ENCODE results near the gene RAB3GAP1.
"Not testable (repeated sequence)": the region's sequence is repeated elsewhere in the genome, so short reads cannot be mapped to it uniquely, and the experiment has no call there.

The RAB3GAP1 gene

DNA sequence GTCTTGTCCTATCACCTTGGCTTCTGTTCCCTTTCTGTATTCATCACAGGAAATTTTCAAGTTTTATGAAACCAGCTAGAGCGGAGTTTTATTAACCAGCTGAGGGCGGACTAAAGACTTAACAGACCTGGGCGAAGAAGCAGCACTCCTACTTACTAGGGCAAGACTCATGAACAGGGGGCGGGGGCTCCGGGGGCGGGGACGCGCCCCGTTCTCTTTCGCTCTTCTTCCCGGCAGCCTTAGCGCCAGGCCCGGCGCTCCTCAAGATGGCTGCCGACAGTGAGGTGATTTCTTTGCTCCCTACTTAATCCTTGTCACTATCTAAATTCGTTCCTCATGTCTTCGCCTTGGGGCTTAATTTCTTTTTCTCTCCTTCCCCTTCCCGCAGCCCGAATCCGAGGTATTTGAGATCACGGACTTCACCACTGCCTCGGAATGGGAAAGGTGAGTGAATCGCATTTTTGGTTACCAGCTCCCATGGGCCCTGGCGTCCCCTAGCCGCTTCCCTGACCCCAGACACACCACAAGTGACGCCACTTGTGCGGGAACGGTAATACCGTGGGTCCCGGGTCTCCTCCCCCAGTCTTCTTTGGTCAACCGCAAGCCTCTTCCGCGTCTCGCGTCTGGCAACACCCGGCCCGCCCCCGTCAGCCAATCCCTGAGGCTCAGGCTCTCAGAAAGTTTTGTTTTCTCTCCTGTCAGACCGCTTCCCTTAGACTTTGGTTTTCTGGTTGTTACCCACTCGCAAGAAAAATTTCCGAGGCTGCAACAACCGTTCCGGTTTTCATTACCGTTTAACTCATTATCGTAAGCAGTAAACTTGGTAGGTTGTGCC is at the start of gene RAB3GAP1:
TSS of gene RAB3GAP1 (plus strand) at position 251 of the 835 bp plus-strand sequence. CDS start at position 267, 16 bp downstream.
- DNase-seq (ENCODE audit: low spot score), result peak; percentile 70

DNA sequence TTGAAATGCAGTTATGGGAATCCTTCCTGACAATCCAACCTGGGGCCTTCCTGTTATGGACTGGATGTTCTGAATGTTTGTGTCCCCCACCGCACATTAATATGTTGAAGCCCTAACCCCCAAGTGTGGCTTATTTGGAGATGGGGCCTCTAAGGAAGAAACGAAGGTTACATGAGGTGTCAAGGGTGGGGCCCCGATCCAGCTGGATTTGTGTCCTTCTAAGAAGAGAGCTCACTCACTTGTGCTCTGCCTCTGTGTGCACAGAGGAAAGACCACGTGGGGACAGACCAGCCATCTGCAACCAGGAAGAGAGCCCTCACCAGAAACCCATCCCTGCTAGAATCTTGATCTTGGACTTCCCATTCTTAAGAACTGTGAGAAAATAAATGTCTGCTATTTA is 49.3 kb upstream of the RAB3GAP1 start:
- no peak for DNase-seq (ENCODE audit: low spot score)

DNA sequence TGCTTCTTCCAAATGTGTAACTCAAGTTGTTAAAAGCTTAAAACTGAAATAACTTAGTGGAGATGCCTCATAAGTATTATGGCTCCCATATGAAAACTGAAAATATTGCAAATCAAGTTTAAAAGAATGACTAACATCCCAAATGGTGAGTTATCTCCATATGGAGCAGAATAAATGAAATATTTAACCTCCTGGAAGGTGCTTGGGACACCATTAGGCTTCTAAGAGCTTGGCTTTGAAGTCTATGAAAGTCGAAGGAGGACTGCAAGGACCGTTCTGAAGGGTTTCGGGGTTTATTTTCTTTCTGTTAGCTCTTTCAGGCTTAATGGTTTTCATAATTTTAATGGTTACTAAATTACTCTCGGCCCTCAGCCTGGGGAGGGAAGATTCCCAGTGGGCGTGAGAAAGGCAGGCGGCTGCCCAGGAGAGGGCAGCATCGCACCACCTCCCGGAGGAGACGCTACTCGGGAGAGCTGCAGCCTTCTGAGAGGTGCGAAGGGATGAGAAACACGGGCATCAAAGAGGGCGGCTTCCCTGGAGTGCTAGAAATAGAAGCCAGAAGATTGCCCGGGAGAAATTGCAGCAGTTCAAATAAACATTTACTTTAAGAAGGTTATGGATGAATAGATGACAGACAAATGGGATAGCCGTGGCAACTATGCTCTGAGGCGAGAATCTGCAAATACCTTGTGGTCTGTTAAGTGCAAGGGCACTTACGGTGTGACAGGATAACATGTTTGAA is 47.9 kb upstream of the RAB3GAP1 start:
- peak; percentile 82 for DNase-seq (ENCODE audit: low spot score)

DNA sequence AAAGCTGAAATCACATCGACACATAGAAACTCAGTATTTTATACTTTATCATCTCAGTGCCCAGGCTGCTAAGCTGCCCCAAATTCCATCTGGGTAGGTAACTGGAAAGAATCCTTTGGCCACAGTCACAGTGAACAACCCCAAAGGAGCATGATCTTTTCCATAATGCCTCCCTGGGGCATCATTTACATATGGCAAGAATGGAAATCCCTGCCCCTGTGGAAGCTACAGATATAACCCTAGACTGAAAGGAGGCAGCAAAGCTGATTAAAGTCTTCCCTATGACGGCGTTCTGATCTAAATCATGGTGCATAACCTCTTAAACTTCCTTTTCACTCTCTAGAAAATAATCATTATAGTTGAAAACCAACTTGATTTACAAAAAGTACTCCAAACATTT is 46.3 kb upstream of the RAB3GAP1 start:
- no peak for DNase-seq (ENCODE audit: low spot score)

DNA sequence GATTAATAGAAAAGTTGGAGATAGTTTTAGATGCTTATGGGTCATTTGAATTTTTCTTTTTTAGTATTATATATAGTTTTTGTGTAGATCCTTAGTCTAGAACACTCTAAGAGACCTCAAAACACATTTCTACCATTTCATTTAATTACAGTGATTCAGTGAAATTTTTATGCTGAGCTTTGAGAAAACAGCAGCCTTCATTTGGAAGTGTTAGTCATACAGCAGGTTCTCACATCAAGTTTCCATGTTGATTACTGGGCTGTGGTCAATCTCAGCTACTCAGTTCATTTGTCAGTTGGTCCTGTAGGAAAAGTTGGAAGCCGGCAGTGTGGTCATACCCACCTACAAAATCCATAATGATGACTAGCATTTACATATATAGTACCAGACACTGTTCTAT is 42.8 kb upstream of the RAB3GAP1 start:
- DNase-seq (ENCODE audit: low spot score), result no peak

DNA sequence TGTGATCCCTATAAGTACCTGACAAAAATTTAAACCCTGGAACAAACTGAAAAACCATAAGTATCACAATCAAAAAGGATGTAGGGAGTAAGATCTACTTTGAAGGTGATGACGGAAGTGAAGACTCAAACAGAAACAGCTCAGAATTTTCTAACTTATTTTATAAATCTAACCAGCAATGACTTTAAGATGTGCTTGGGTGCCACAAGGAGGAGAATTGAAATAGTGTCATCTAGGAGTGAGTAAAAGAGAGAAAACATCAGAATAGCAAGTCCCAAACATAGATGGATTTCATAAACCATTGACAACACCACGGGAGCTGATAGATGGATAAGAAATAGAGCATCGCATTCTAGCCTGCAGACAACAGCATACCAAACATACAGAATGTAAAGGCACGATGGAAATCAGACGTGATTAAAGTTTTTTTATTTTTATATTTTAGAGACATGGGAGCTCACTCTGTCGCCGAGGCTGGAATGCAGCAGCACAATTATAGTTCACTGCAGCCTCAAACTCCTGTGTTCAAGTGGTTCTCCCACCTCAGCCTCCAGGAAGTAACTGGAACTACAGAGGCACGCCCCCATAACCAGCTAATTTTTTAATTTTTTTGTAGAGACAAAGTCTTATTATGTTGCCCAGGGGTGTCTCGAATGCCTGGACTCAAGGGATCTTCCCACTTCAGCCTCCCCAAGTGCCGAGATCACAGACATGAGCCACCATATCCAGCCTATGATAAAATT is 41.7 kb upstream of the RAB3GAP1 start:
- DNase-seq (ENCODE audit: low spot score), result no peak

DNA sequence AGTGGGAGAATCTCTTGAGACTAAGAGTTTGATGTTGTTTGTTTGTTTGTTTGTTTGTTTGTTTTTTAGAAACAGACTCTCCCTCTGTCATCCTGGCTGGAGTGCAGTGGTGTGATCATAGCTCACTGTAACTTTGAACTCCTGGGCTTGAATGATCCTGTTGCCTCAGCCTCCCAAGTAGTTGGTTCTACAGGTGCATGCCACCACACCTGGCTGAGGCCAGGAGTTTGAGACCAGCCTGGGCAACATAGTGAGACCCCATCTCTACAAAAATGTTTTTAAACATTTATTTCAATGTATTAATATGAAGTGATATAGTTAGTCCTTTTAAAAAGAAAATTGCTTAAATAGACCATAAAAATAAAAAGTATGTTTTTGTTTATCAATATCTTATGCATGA is 40.5 kb upstream of the RAB3GAP1 start:
- DNase-seq (ENCODE audit: low spot score), result no peak

DNA sequence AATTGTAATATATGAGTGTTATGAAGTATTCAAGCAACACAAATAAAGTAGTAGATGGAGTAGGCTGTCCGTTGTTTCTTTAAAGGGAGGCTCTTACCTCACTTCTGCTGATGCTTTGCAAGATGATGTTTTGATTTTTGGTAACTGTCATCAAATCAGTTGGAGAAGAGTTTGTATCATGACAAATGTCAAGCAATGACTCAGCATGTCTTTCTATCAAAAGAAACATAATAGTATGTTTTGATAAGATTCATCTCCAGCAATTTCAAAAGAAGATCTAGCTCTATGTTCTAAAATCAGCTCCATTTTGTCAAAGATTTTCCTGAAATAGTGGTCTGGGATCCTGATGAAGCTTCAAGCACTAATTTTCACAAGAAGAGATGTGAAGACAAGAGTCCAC is 30.5 kb upstream of the RAB3GAP1 start:
- DNase-seq (ENCODE audit: low spot score), result no peak

DNA sequence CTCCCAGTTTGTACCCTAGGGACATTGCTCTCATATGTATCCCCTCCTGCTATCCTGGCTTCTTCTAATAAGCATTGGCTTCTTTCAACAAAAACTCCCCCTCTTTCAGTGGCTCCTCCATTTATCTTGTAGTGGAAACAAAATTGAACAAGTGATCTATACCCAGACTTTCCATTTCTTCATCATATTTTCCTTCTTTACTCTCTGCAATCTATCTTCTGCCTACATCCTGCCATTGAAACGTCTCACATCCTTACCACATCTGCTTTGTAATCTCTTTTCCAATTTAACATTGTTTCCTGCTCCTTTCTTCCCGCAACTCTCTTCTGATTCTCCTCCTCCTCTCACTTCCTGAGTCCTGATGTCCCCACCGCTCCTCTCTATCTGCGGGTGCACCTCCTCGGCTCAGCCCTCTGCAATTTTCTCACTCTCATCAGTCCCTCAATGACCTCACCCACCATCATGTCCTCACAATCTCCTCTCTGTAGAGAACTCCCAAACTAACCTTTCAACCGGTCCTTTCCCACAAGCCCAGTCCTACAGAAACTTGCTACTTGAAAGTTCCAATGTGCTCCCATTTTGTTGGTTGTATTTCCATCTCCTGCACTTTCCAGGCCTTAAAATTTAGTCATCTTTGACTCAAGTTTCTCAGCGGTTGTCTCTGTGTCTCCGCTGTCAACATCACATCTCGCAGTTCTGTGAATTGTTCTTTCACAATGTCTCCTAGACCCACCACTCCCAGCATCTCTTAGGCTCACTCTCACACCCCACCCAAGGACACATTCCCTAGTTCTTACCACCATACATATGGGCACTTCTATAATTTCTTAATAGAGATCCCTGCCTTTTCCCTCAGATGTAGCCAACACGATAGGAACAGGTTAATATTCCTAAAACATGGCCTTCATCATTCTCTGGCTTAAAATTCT is 28.9 kb upstream of the RAB3GAP1 start:
- no peak for DNase-seq (ENCODE audit: low spot score)

DNA sequence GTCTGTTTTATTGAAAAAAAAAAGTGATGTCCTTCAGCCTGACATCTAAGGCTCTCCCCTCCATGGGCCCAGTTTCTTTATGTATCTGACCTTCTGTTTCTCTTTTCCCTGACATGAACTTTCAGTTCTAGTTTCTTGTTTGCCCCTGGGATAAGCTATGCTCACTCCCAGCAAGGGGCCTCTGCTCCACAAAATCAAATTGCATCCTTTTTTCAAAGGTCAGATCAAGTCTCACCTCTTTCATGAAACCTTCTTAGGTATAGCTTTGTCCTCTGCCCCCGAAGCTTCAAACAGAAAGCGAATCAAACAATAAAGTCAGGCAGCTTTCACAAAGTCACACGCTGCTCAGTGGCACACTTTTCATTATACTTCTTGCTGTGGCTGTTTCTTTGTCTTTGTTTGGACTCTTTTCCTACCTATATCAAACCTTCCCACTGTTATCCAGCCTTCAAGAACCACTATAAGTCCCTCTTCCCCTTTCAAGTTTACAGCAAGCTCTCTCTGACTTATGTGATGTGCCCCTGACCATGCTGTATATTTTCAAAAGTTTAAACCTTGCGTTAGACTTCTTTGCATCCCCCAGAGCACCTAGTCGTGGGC is 28.1 kb upstream of the RAB3GAP1 start:
- no peak for DNase-seq (ENCODE audit: low spot score)

DNA sequence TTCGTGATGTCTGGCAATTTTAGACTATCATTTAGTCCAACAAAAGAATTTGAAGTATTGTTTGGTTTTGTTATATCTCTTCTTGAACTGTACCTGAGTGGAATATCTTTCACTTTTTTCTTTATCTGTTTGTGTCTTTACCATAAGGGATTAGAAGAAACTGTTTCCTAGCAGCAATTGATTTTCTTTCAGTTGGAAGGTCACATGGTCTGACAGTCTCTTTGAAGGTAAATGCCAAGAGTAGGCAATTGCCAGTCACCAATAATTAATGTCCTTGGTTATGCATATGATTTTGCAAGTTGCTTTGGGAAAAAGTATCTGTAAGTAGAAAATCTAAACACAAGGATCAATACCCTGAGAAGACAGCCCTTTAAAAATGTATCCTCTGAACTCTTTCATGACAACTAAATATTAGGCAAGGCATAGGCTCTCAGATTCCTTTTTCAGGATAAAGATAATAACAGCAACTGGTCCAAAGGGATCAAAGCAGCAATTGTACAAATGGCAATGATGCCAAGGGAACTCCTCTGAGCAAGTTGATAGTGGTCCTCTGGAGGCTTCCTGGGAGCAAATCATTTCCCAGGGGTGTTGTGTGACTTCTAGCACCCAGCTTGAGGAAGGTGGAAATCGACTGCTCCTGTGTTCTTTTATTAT is 22.5 kb upstream of the RAB3GAP1 start:
- DNase-seq (ENCODE audit: low spot score), result no peak

DNA sequence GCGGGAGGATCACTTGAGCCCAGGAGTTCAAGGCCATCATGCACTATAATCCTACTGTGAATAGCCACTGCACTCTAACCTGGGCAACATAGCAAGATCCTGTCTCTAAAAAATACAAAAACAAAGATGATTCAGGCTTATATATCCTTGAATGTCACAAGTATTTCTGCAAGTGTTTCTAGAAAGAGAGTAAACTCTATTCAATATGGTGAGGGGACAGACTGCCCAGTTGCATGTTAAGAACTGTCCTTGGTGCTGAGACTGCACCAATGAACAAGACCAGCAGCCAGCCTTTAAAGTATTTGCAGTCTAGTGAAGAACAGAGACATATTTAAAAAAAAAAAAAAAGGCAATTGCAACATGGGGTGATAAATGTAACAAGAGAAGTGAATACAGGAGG is 21.3 kb upstream of the RAB3GAP1 start:
- DNase-seq (ENCODE audit: low spot score), result peak; percentile 28

DNA sequence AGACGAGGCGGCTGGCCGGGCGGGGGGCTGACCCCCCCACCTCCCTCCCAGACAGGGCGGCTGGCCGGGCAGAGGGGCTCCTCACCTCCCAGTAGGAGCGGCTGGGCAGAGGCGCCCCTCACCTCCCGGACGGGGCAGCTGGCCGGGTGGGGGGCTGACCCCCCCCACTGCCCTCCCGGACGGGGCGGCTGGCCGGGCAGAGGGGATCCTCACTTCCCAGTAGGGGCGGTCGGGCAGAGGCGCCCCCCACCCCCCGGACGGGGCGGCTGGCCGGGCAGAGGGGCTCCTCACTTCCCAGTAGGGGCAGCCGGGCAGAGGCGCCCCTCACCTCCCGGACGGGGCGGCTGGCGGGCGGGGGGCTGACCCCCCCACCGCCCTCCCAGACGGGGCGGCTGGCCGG is 18.9 kb upstream of the RAB3GAP1 start:
- DNase-seq (ENCODE audit: low spot score), result not testable (repeated sequence)

DNA sequence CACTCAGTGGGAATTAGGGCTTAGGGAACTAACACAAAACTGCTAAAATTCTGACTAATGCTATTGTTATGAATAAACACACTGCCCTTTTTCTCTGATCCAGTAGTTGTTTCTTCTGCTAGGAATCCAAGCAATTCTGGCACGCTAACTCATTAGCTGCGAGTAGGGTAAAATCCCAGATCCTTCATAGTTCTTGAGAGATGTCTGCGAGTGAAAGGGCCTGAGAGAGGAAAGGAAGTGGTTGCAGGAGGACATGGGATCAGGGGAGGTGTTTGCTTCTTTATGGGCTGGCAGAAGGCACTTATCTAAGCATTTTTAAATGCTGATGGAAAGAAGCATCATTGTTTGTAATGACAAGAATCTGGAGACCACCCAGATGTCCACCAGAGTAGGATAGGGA is 14.3 kb upstream of the RAB3GAP1 start:
- DNase-seq (ENCODE audit: low spot score), result no peak

DNA sequence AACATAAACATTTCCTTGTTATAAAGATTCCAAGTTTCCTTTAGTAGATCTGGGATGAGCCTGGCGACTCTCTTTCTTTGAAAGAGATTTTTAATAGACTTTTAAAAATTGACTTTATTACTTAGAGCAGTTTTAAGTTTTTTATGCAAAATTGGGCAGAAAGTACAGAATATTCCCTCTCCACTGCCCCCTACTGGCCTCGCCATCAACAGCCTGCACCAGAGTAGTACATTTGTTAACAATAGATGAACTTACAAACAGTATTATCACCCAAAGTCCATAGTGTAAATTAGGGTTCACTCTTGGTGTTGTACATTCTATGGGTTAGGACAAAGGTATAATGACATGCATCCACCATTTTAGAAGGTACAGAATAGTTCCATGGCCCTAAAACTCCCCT is 8.7 kb upstream of the RAB3GAP1 start:
- DNase-seq (ENCODE audit: low spot score), result no peak

DNA sequence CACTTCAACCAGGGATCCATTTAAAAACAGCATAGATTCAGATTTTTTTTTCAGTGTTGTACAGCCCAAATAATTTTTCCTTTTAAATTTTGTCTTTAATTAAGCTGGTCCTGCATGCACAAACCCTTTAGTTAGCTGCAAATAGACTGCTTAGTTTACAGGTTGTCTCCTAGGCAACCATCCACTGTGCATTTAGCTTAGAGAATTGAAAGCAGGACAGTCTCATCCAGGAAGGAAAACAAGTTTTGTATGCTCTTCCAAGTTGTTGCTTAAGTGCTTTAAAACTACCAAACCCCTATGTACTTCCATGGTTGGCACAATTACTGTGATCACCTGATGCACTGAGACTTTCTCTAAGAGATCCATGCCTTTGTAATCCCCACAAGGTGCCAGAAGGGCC is 4.8 kb upstream of the RAB3GAP1 start, which contains the start of gene MAP3K19:
TSS of gene MAP3K19 (minus strand) at position 148 of the 400 bp plus-strand sequence. CDS start 22,800 bp downstream, outside the sequence.
- no peak for DNase-seq (ENCODE audit: low spot score)

DNA sequence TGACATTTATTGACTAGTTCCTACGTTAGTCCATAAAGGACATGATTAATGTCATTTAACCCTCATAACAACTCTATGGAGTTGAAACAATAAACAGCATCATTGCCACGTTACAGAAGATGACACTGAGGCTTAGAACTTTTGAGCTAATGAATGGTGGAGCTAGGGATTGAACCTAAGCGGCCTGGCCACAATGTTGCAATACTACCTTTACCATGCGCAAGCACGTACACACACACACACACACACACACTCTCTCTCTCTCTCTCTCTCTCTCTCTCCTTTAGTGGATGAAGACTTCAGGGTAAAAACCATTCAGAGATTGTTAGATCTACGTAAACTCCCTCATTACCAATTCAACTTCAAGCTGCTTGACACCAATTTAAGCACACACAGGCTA is 4.0 kb upstream of the RAB3GAP1 start:
- DNase-seq (ENCODE audit: low spot score), result no peak

DNA sequence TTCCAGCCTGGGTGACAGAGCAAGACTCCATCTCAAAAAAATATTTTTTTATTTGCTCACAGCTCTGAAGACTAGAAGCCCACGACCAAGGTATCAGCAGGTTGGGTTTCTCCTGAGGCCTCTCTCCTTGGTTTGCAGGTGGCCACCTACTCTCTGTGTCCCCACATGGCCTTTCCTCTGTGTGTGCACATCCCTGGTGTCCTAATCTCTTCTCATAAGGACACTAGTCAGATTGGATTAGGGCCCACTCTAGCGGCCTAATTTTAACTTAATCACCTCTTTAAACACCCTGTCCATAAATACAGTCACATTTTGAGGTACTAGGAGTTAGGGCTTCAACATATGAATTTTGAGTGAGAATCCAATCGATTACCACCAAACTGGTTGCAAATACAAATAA is 2.0 kb upstream of the RAB3GAP1 start:
- DNase-seq (ENCODE audit: low spot score), result no peak

DNA sequence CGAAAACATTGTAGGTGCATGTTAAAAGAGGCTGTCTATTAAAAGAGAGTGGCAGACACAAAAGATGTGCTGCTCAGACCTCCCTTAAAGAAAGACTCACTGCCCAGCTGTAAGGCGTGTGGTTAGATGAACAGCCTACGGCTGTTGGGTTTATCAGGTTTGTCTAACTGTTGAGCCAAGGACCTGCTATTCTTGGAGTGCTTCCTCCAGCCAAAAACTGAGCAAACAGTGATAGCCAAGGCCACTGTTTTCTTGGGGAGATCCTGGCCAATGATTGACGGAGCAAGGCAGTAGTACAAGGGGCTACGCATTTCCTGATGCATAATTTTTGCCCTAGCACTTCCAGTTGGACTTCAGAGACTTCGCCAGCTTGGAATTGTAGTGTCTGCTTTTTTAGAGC is 1.4 kb upstream of the RAB3GAP1 start:
- no peak for DNase-seq (ENCODE audit: low spot score)

DNA sequence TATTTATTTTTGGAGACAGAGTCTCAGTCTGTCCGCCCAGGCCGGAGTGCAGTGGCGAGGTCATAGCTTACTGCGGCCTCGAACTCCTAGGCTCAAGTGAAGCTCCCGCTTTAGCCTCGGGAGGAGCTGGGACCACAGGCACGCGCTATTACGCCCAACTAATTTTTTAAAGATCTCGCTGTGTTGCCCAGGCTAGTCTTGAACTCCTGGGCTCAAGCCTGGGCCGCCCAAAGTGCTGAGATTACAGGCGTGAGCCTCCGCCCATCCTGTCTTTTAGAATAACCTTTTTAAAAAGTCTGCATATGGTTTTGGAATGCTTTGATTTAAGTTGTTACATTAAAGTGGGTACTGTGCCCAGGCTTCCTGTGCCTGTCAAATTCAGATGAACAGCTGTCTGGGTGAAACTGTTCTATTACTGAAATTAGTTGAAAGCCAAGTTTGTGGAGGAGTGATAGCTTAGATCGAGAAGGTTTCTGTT is 944 bp downstream of the RAB3GAP1 start:
- DNase-seq (ENCODE audit: low spot score), result no peak

Data from COLO829 (cell line).